BLaER1 (cell line): ENCODE measurements around the gene THAP6.

Source experiments
- H3K27ac ChIP-seq: shearing (Covaris generic); formaldehyde crosslinking; 2 replicates; pipeline ENCODE4 v1.8.1; 2022
- H3K27me3 ChIP-seq: shearing (Covaris generic); formaldehyde crosslinking; 2 replicates; pipeline ENCODE4 v1.8.1; 2022
- H3K36me3 ChIP-seq: shearing (Covaris generic); formaldehyde crosslinking; 2 replicates; pipeline ENCODE4 v1.8.1; 2022
- H3K4me1 ChIP-seq: shearing (Covaris generic); formaldehyde crosslinking; 2 replicates; pipeline ENCODE4 v1.8.1; 2022
- H3K4me2 ChIP-seq: shearing (Covaris generic); formaldehyde crosslinking; 2 replicates; pipeline ENCODE4 v1.8.1; 2022
- H3K4me3 ChIP-seq: shearing (Covaris generic); formaldehyde crosslinking; 2 replicates; pipeline ENCODE4 v1.8.1; 2022
- H3K9ac ChIP-seq: shearing (Covaris generic); formaldehyde crosslinking; 2 replicates; pipeline ENCODE4 v1.8.1; 2022
- H3K9me3 ChIP-seq: shearing (Covaris generic); formaldehyde crosslinking; 2 replicates; pipeline ENCODE4 v1.8.1; 2022
- H4K20me1 ChIP-seq: shearing (Covaris generic); formaldehyde crosslinking; 2 replicates; pipeline ENCODE4 v1.8.1; 2022
- Cebpa-rat ChIP-seq: shearing (Covaris generic); IDR thresholded peaks from 2 replicates; pipeline ENCODE4 v1.8.1; 2022

The THAP6 gene

DNA sequence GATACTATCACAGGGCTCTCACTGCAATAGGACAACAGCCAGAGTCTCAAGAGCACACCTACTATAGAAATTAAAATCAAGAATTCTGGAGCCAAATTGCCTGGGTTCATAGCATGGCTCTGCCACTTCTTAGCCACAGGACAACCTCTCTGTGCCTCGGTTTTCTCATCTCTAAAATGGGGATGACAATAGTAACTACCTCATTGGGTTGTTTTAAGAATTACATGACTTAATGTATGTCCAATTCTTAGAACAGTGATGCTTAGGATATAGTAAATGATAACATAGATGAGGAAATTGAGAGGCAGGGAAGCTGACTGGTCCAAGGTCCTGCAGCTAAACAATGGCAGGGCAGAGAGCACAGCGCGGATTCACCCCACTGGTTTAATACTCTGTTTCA lies 30.6 kb downstream of the THAP6 start:
- Histone ChIP-seq H3K9ac (no peak overlapping the region), H3K27ac (no peak overlapping the region), H3K27me3 (no peaks in the 10 kb centered on the region), H3K4me3 (no peak overlapping the region), H4K20me1 (no peaks in the 10 kb centered on the region), H3K36me3 (peaks cover 19% of the 10 kb centered on the region; the same call in 1 of the 2 replicates), H3K4me1 (no peaks in the 10 kb centered on the region), H3K9me3 (no peaks in the 10 kb centered on the region), H3K4me2 (no peak overlapping the region)
- TF ChIP-seq Cebpa-rat = no peak

DNA sequence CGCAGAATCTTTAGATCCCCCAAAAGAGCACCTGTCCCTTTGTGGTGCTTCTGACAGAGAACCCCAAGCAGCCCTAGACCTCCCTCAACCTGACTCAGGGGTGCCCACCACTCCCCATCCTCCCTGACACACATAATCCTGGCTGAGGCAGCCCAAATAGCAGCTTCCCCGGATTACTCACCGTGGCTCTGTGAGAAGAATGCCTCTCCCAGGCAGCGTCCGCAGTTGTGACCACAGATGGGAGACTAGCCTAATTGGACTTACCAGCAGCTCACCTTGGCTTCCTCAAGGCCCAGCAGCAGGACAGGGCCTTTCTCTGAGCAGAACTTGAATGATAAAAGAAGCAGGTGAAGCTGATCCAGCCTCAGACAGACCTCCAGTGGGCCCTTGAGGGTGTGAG lies 31.3 kb downstream of the THAP6 start:
- TF ChIP-seq Cebpa-rat = no peak
- Histone ChIP-seq H3K9ac (no peak overlapping the region), H3K27me3 (no peaks in the 10 kb centered on the region), H3K4me3 (no peak overlapping the region), H3K36me3 (peaks cover 18% of the 10 kb centered on the region; the same call in 1 of the 2 replicates), H3K4me1 (no peaks in the 10 kb centered on the region), H3K4me2 (no peak overlapping the region), H3K27ac (no peak overlapping the region), H3K9me3 (no peaks in the 10 kb centered on the region), H4K20me1 (no peaks in the 10 kb centered on the region)

DNA sequence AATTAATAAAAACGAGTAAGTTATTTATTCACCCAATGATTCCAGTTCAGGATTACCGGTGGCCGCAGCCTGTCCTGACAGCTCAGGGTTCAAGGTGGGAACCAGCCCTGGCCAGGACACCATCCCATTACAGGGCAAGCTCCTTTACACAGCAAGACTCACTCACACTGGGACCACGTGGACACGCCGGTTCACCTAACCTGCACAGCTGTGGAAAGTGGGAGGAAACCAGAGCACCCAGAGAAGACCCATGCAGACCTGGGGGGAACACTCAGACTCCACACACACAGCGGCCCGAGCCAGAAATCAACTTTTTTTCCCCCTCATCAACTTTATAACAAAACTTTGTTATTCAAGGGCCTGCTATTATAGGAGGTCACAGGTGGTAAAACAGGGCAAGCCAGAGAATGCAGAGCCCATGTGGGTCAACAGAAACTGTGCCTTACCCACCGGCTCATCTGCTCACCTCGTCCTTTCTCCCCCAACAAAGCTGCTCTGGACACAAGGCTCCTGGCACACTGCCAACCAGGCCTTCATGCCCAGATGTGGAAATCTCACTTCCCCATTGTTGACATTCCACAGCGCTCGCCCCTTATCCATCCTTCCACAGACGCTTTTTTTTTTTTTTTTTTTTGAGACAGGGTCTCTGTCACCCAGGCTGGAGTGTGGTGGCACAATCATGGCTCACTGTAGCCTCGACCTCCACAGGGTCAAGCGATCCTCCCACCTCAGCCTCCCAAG lies 33.5 kb downstream of the THAP6 start:
- Histone ChIP-seq H3K4me3 (no peak overlapping the region), H3K9me3 (no peaks in the 10 kb centered on the region), H3K9ac (no peak overlapping the region), H3K27ac (no peak overlapping the region), H3K36me3 (peaks cover 18% of the 10 kb centered on the region; the same call in 1 of the 2 replicates), H3K4me2 (no peak overlapping the region), H3K4me1 (no peaks in the 10 kb centered on the region), H3K27me3 (no peaks in the 10 kb centered on the region), H4K20me1 (no peaks in the 10 kb centered on the region)
- no peak for TF ChIP-seq Cebpa-rat

DNA sequence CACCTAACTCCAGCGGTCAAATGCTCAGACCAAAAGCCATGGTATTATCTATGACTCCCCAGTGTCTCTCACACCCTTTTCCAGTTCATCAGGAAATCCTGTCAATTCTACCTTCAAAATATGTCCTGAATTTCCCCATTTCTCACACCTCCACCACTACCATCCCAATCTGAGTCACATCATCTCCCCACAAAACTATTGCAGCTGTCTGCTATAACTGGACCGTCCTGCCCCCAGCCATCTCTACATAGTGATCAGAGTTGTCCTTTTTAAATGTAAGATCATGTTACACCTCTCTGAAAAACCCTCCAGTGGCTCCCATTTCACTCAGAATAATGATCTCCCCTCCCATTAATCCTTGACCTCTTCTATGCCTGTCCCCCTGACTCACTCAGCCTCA lies 34.7 kb downstream of the THAP6 start:
- Histone ChIP-seq H3K36me3 (peaks cover 18% of the 10 kb centered on the region; the same call in 1 of the 2 replicates), H3K9ac (no peak overlapping the region), H3K27ac (no peak overlapping the region), H3K4me3 (no peak overlapping the region), H3K9me3 (no peaks in the 10 kb centered on the region), H4K20me1 (no peaks in the 10 kb centered on the region), H3K27me3 (no peaks in the 10 kb centered on the region), H3K4me1 (no peaks in the 10 kb centered on the region), H3K4me2 (no peak overlapping the region)
- no peak for TF ChIP-seq Cebpa-rat

DNA sequence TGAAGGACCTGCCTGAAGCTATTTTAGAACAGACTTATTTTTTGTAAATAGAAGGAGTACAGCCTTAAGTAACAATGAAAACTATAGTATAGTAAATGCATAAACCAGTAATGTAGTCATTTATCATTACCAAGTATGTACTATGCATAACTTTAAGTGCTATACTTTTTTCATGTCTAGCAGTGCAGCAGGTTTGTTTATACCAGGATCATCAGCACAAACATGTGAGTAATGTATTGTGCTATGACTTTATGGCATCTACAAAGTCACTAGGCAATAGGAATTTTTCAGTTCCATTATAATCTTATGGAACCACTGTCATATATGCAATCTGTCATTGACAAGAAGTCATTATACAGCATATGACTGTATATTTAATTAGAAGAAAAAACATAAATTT lies 38.2 kb downstream of the THAP6 start:
- Histone ChIP-seq H3K36me3 (no peaks in the 10 kb centered on the region), H3K4me1 (no peaks in the 10 kb centered on the region), H3K27ac (no peak overlapping the region), H3K9ac (no peak overlapping the region), H3K4me2 (no peak overlapping the region), H4K20me1 (no peaks in the 10 kb centered on the region), H3K4me3 (no peak overlapping the region), H3K9me3 (no peaks in the 10 kb centered on the region), H3K27me3 (no peaks in the 10 kb centered on the region)
- TF ChIP-seq Cebpa-rat = no peak

DNA sequence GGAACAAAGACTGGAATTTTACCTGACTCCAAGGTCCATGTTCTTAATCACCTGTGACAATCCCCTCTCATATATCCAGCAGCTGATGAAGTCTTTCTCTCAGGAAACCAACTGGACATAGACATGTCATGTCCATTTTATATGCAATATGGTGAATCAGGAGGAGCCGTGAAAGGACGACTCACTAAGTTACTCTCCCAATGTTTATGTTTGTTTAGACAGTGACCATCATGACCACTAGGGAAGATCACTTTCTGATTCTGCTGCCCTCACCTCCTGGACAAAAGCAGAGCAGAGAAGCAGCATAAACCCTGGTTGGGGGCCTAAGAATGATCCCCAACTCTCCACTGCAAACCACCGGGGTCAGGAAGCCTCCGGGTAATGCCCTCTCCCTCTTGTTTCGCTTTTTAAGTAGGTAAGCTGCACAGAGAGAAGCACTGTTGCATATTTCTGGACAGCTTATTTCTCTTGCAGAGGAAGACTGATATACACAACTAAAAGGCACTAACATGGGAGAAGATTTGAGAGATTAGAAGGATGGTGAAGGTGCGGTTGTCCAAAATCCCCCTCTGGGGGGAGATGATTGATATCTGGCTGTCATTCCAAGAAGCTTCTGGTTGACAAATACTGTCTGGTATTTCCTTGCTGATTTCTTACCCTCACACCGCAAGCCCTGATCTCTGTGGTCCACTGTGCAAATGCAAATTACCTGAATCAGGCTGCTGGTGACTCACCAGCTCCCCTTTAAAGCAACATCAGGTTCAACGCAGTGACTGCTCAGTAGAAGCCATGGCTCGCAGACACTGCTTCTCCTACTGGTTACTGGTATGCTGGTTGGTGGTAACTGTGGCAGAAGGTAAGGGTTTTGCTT lies 41.3 kb downstream of the THAP6 start, which contains the start of gene ODAPH:
Gene ODAPH (plus strand): TSS at position 773 of the 871 bp plus-strand sequence. CDS start 17 bp downstream, at position 790.
- H3K27me3 ChIP-seq = no peaks in the 10 kb centered on the region
- H3K9me3 ChIP-seq = no peaks in the 10 kb centered on the region
- H3K36me3 ChIP-seq = no peaks in the 10 kb centered on the region
- H3K9ac ChIP-seq = no peak within 1 kb of the TSS
- H4K20me1 ChIP-seq = no peaks in the 10 kb centered on the region
- H3K27ac ChIP-seq = no peak within 1 kb of the TSS
- no peaks in the 10 kb centered on the region for H3K4me1 ChIP-seq
- H3K4me3 ChIP-seq = no peak within 1 kb of the TSS
- TF ChIP-seq Cebpa-rat = no peak
- no peak within 1 kb of the TSS for H3K4me2 ChIP-seq

DNA sequence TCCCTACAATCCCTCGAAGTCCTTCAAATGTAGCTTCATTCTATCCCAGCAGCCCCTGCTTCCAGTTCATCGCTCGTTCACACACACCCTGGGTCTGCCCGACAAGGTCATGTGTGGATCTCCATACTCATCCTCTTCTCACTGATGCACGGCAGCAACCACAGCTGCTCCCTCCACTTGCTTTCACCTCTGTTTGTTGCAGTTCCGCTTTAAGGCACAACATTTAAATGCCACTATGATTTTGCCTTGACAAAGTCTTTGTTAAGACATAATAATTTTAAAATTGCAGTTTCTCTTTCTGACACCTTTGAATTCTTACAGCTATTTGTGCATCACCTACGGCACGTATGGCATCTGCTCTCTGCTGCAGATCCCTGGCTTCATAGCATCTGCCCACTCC lies 43.4 kb downstream of the THAP6 start:
- Histone ChIP-seq H3K4me1 (no peaks in the 10 kb centered on the region), H3K27ac (no peak overlapping the region), H3K4me3 (no peak overlapping the region), H3K36me3 (no peaks in the 10 kb centered on the region), H3K9me3 (no peaks in the 10 kb centered on the region), H3K27me3 (no peaks in the 10 kb centered on the region), H4K20me1 (no peaks in the 10 kb centered on the region), H3K9ac (no peak overlapping the region), H3K4me2 (no peak overlapping the region)
- no peak for TF ChIP-seq Cebpa-rat

DNA sequence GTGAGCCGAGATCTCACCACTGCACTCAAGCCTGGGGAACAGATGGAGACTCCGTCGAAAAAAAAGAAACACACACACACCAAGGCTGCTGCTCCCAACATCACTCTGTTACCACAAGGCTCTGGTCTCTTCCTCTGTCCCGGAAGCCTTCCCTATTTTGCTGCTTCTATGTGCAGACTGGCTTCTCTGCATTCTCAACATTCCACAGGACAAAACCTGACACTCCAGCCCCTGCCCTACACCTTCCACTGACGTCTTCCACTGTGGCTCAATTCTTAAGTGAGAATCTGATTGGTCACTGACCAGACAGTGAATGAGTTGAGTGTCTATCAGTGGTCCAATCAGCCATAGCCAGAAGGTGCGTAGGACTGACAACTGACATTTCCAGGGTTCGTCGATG lies 47.5 kb downstream of the THAP6 start:
- Histone ChIP-seq H3K9me3 (no peaks in the 10 kb centered on the region), H3K4me1 (no peaks in the 10 kb centered on the region)

DNA sequence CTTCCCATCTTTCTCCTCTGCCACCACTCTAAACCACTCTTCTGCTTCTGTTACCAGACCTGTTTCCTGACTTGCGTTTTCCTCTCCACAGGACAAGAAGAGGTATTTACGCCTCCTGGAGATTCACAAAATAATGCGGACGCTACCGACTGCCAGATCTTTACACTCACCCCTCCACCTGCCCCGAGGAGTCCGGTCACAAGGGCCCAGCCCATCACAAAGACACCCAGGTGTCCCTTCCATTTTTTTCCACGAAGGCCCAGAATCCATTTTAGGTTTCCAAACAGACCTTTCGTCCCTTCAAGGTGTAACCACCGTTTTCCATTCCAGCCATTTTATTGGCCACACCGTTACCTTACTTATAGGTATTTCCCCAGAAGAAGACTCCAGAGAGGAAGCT lies 49.8 kb downstream of the THAP6 start:
- no peaks in the 10 kb centered on the region for H3K36me3 ChIP-seq
- no peaks in the 10 kb centered on the region for H3K27me3 ChIP-seq
- no peaks in the 10 kb centered on the region for H4K20me1 ChIP-seq
- no peak overlapping the region for H3K4me2 ChIP-seq
- no peak overlapping the region for H3K27ac ChIP-seq
- H3K4me1 ChIP-seq = no peaks in the 10 kb centered on the region
- no peak overlapping the region for H3K4me3 ChIP-seq
- H3K9ac ChIP-seq = no peak overlapping the region
- peaks cover 6% of the 10 kb centered on the region; the same call in 1 of the 2 replicates for H3K9me3 ChIP-seq
- TF ChIP-seq Cebpa-rat = no peak

More for the DNA sequence above, 47.5 kb downstream of the THAP6 start:
- Histone ChIP-seq H3K4me2 (no peak overlapping the region), H3K27ac (no peak overlapping the region), H3K27me3 (no peaks in the 10 kb centered on the region), H3K9ac (no peak overlapping the region), H3K36me3 (no peaks in the 10 kb centered on the region), H4K20me1 (no peaks in the 10 kb centered on the region), H3K4me3 (no peak overlapping the region)
- TF ChIP-seq Cebpa-rat = no peak

DNA sequence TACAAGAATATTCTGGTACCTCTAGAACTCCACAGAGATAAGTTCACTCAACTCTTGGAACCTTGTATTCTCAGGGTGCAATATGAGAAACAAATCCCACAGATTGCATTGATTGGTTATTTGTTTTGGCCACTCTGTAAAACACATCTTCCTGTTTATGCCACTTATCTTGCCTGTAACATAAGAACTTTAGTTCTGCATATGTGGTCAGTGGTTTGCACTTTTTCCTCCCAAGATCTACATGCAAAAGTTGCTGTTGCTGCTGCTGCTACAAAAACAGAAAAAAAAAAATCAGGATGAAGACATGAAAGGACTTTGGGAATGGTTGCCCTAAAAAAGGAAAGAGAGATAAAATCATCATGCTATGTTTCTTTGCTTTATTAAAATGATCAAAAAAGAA lies 51.2 kb downstream of the THAP6 start:
- Histone ChIP-seq H4K20me1 (no peaks in the 10 kb centered on the region), H3K4me2 (no peak overlapping the region), H3K4me1 (no peaks in the 10 kb centered on the region), H3K4me3 (no peak overlapping the region), H3K9ac (no peak overlapping the region), H3K36me3 (no peaks in the 10 kb centered on the region), H3K27ac (no peak overlapping the region), H3K9me3 (peaks cover 6% of the 10 kb centered on the region; the same call in 1 of the 2 replicates), H3K27me3 (no peaks in the 10 kb centered on the region)
- TF ChIP-seq Cebpa-rat = no peak
